Ovary (tissue), 3 donors: ENCODE data around the gene PTGFR.

Experiments
- EP300 ChIP-seq: sonication (generic); formaldehyde crosslinking; IDR thresholded peaks from one replicate; pipeline ENCODE4 v1.6.1; 2017; ENCODE audit warnings: antibody characterized with exemption
- POLR2A ChIP-seq: fragments of 450-650 bp; IDR thresholded peaks from one replicate; pipeline ENCODE4 v1.6.1; 2017; ENCODE audit warnings: antibody characterized with exemption, mild to moderate bottlenecking, moderate library complexity
- TF ChIP-seq, protein P1 (sequence below), 3 donors: fragments of 450-650 bp in 2 of 3; fragments of 200-600 bp in 1 of 3; IDR thresholded peaks; one replicate each; pipeline versions ENCODE4 v1.5.1 to v1.8.0; 2016 to 2022; ENCODE audit warnings: antibody characterized with exemption in 3 of 3, mild to moderate bottlenecking in 1 of 3
- donor health status: DM: no; HTN: no; CAD: no.

DNA sequence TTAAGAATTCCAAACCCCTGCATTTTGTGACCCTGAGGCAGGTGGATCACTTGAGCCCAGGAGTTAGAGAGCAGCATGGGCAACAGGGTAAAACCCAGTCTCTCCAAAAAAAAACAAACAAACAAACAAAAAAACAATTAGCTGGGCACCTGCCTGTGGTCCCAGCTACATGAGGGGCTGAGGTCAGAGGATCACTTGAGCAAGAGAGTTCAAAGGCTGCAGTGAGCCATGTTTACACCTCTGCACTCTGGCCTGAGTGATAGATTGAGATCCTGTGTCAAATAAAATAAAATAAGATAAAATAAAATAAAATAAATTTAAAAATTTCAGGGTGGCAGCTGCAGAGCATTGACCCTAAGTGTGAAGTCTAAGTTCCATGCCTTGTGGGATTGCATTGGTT is 16.7 kb upstream of the PTGFR start:
- TF ChIP-seq, protein P1, sequence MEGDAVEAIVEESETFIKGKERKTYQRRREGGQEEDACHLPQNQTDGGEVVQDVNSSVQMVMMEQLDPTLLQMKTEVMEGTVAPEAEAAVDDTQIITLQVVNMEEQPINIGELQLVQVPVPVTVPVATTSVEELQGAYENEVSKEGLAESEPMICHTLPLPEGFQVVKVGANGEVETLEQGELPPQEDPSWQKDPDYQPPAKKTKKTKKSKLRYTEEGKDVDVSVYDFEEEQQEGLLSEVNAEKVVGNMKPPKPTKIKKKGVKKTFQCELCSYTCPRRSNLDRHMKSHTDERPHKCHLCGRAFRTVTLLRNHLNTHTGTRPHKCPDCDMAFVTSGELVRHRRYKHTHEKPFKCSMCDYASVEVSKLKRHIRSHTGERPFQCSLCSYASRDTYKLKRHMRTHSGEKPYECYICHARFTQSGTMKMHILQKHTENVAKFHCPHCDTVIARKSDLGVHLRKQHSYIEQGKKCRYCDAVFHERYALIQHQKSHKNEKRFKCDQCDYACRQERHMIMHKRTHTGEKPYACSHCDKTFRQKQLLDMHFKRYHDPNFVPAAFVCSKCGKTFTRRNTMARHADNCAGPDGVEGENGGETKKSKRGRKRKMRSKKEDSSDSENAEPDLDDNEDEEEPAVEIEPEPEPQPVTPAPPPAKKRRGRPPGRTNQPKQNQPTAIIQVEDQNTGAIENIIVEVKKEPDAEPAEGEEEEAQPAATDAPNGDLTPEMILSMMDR (IDR thresholded peaks at IDR 0.05), result no peak
- TF ChIP-seq POLR2A (no peak), EP300 (no peak)
